MG63 (cell line): ENCODE results near the gene CREB3L1. TPM values are rescaled to one million over a fixed set of nuclear protein-coding genes. Genes with fewer than 3 reads are reported as not detected.
A peak's percentile ranks its signal among the peaks of the same experiment; 100 is the strongest.

Experiments
- DNase-seq: peaks from one replicate; pipeline ENCODE4 v3.0.0-alpha.2; 2020
- H3K27me3 ChIP-seq: fragments of 250-450 bp; sonication (Bioruptor Pico); 2 replicates; pipeline ENCODE4 v1.5.1; 2020; ENCODE audit warnings: mild to moderate bottlenecking, moderate library complexity
- H3K36me3 ChIP-seq: fragments of 250-450 bp; sonication (Bioruptor Pico); 2 replicates; pipeline ENCODE4 v1.5.1; 2020; ENCODE audit warnings: mild to moderate bottlenecking, moderate library complexity
- H3K4me3 ChIP-seq: fragments of 250-450 bp; sonication (Bioruptor Pico); 2 replicates; pipeline ENCODE4 v1.5.1; 2020; ENCODE audit warnings: mild to moderate bottlenecking, moderate library complexity
- H3K9me3 ChIP-seq: fragments of 250-450 bp; sonication (Bioruptor Pico); 2 replicates; pipeline ENCODE4 v1.5.1; 2020; ENCODE audit warnings: mild to moderate bottlenecking, moderate library complexity
- total RNA-seq: library from RNA; depleted of rRNA; stranded (reverse); fragments of >200 nt; shearing (Covaris generic); gene quantifications from 2 replicates; pipeline ENCODE4 v1.2.3, GENCODE V29; 2014; ENCODE audit warnings: low replicate concordance

CREB3L1 gene
- total RNA-seq, 1 experiment from 2014 or later, result 12.5 TPM

GRCh38 chr11:46342239-46342638 is 64.8 kb downstream of the CREB3L1 start:
- Histone ChIP-seq H3K9me3 (no peaks in the 10 kb centered on the region), H3K36me3 (no peaks in the 10 kb centered on the region), H3K27me3 (no peaks in the 10 kb centered on the region), H3K4me3 (no peak overlapping the region)
- DNase-seq, result no peak

GRCh38 chr11:46343520-46343919 is 66.1 kb downstream of the CREB3L1 start:
- Histone ChIP-seq H3K27me3 (no peaks in the 10 kb centered on the region), H3K9me3 (no peaks in the 10 kb centered on the region)

DNA sequence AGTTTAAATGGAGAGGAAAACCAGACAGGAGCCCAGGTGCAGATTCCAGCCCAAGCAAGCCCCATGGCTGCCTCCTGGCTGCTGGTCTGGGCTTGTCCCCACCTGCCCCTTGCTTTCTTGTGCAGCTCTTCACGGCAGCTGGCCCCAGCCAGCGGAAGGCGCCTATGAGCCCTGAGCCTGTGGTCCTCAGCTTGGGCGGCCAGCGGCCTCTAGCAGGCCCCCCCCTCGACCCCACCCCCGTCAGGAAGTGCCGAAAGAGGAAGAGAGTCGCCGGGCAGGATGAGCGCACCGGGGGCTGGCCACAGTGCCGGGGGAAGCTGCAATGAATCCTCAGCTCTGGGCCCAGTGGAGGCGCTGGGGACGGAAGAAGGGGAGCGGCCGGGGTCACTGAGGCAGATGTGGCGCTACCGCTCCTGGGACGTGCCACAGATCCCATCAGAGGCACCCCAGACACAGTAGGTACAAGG is 67.7 kb downstream of the CREB3L1 start:
- Histone ChIP-seq H3K27me3 (no peaks in the 10 kb centered on the region), H3K9me3 (no peaks in the 10 kb centered on the region), H3K36me3 (no peaks in the 10 kb centered on the region), H3K4me3 (no peak overlapping the region)
- DNase-seq, result no peak

More at GRCh38 chr11:46343520-46343919, 66.1 kb downstream of the CREB3L1 start:
- Histone ChIP-seq H3K4me3 (no peak overlapping the region), H3K36me3 (no peaks in the 10 kb centered on the region)
- DNase-seq, result no peak

- H3K27me3 ChIP-seq, result no peaks in the 10 kb centered on the region
- no peaks in the 10 kb centered on the region for H3K36me3 ChIP-seq
- H3K9me3 ChIP-seq, result no peaks in the 10 kb centered on the region
- no peak overlapping the region for H3K4me3 ChIP-seq
- no peak for DNase-seq
Measured at GRCh38 chr11:46345881-46346484, 68.5 kb downstream of the CREB3L1 start.

GRCh38 chr11:46346886-46347636 is 69.6 kb downstream of the CREB3L1 start, which contains the start of gene DGKZ:
Gene DGKZ (plus strand): TSS chr11:46347463. CDS start chr11:46347660, 197 bp downstream.
- peak; percentile 81 for DNase-seq
- Histone ChIP-seq H3K27me3 (no peaks in the 10 kb centered on the region), H3K36me3 (no peaks in the 10 kb centered on the region), H3K4me3 (peak within 1 kb of the TSS; percentile 86), H3K9me3 (no peaks in the 10 kb centered on the region)

GRCh38 chr11:46347637-46348311 is 70.3 kb downstream of the CREB3L1 start:
- Histone ChIP-seq H3K27me3 (no peaks in the 10 kb centered on the region), H3K9me3 (no peaks in the 10 kb centered on the region), H3K36me3 (no peaks in the 10 kb centered on the region), H3K4me3 (peak overlapping the region; percentile 86)
- peak; percentile 28 for DNase-seq

- Histone ChIP-seq H3K27me3 (no peaks in the 10 kb centered on the region), H3K36me3 (no peaks in the 10 kb centered on the region; the same call in 1 of the 2 replicates), H3K4me3 (peak overlapping the region; percentile 86), H3K9me3 (no peaks in the 10 kb centered on the region)
- no peak for DNase-seq
Measured at GRCh38 chr11:46348566-46349401, 71.3 kb downstream of the CREB3L1 start.

DNA sequence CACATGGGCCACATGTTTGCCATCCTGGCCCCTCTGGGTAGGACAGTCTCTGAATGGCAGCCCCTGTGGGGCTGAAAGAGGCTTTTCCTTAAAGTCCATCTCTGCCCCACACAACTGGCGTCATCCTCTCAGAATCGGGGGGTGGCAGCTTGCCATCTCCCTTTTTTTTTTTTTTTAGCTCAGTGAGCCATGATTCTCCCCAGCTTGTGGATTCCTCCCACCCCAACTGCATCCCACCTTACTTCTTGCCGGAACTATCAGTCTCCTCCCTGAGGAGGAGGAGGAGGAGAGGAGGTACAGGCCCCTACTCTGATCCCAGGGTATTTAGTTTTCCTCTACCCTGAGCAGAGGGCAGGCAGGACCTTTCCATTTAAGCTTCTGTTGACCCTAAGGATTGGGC is 73.2 kb downstream of the CREB3L1 start:
- H3K9me3 ChIP-seq, result no peaks in the 10 kb centered on the region

DNA sequence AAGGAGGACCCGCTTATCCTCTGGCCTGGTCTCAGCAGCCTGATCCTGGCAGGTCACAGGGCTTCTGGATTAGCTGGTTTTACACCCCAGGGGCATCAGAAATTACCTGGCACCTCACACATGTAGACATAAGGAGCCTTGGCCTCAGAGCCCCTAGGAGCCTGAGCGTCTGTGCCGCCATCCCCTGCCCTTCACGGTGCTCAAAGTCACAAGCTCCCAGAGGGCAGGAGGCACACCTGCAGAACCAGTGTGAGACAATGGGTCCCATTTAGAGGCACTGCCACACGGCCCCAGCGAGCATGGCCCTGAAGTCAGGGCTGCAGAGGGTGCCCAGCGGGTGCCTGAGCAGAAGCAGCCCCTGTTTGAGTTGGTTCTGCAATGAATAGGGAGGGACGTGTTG is 73.7 kb downstream of the CREB3L1 start:
- no peak overlapping the region for H3K4me3 ChIP-seq

More for the DNA sequence above, 73.2 kb downstream of the CREB3L1 start:
- Histone ChIP-seq H3K27me3 (no peaks in the 10 kb centered on the region), H3K4me3 (no peak overlapping the region), H3K36me3 (no peaks in the 10 kb centered on the region; the same call in 1 of the 2 replicates)
- DNase-seq, result no peak

DNA sequence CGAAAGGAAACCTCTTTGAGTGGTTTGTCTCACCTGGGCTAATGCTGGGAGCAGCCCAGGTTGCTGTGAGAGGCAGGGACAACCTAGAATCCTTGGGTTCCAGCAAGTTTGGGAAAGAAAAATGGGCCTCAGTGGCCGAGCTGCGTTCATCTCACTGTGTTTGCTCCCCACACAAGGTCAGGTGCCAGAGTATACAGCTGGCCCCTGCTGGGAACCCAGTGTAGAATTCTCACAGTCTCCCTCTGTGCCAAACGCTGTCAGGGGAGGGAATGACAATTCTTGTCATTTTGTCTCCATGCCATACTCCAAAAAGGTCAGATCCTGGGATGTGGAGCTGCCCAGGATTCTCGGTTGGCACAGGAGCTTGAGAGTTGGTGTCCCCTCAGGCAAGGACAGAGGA is 74.1 kb downstream of the CREB3L1 start:
- Histone ChIP-seq H3K36me3 (no peaks in the 10 kb centered on the region; the same call in 1 of the 2 replicates), H3K27me3 (no peaks in the 10 kb centered on the region), H3K9me3 (no peaks in the 10 kb centered on the region), H3K4me3 (no peak overlapping the region)
- no peak for DNase-seq

More for the DNA sequence above, 73.7 kb downstream of the CREB3L1 start:
- no peak for DNase-seq
- Histone ChIP-seq H3K27me3 (no peaks in the 10 kb centered on the region), H3K9me3 (no peaks in the 10 kb centered on the region), H3K36me3 (no peaks in the 10 kb centered on the region; the same call in 1 of the 2 replicates)

- no peak overlapping the region for H3K4me3 ChIP-seq
- no peak for DNase-seq
- H3K36me3 ChIP-seq, result no peaks in the 10 kb centered on the region; the same call in 1 of the 2 replicates
- no peaks in the 10 kb centered on the region for H3K9me3 ChIP-seq
- no peaks in the 10 kb centered on the region for H3K27me3 ChIP-seq
Measured at GRCh38 chr11:46352063-46352841, 74.8 kb downstream of the CREB3L1 start.

DNA sequence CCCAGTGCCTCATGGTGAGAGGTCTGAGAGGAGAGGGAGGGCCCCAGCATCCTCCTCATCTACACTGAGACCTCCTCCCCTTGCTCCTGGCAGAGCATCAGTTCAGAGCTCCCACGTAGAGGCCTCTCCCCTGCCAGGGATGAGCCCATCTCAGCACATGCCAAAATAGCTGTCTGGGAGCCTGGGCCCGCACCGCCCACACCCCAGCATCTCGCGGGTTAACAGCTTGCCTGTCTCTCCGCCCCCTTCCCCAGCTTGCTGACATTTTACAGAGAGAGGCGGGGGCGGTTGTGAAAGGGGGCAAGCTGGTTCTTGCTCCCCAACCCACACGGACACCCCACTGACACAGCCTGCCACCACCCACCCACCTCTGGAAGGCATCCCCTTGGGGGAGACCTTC is 76.2 kb downstream of the CREB3L1 start:
- H3K27me3 ChIP-seq, result no peaks in the 10 kb centered on the region
- H3K4me3 ChIP-seq, result no peak overlapping the region
- H3K9me3 ChIP-seq, result no peaks in the 10 kb centered on the region
- DNase-seq, result peak; percentile 39
- H3K36me3 ChIP-seq, result no peaks in the 10 kb centered on the region; the same call in 1 of the 2 replicates

DNA sequence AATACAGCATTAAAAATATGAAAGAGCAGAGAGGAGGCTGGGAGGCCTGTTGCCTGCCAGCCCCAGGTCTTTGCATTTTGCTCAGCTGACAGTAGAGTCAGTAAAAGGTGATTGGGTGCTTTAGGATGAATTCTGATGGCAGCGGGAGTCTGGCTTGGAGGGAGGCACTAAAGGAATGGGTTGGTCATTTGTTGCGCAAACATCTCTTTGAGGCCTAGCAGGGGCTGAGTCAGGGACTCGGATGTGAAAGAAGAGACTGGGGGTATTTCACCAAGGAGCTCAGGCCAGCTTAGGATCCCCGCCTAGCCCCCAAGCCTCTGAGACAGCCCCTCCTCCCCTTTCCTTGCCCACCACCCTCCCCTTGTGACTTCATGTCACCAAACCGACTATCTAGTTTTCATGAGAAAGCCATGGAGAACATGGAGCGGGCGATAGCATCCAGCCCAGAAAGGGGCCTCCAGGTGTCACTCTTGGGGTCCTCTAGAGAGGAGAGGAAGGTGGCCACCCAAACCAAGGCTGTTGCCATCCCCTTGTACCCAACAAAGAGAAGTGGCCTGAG is 79.5 kb downstream of the CREB3L1 start:
- no peak for DNase-seq
- Histone ChIP-seq H3K4me3 (no peak overlapping the region), H3K27me3 (no peaks in the 10 kb centered on the region)

GRCh38 chr11:46357483-46357936 is 80.0 kb downstream of the CREB3L1 start:
- no peak for DNase-seq
- H3K4me3 ChIP-seq, result no peak overlapping the region
- no peaks in the 10 kb centered on the region for H3K9me3 ChIP-seq
- no peaks in the 10 kb centered on the region; the same call in 1 of the 2 replicates for H3K36me3 ChIP-seq
- H3K27me3 ChIP-seq, result no peaks in the 10 kb centered on the region

More for the DNA sequence above, 79.5 kb downstream of the CREB3L1 start:
- Histone ChIP-seq H3K36me3 (no peaks in the 10 kb centered on the region; the same call in 1 of the 2 replicates), H3K9me3 (no peaks in the 10 kb centered on the region)

DNA sequence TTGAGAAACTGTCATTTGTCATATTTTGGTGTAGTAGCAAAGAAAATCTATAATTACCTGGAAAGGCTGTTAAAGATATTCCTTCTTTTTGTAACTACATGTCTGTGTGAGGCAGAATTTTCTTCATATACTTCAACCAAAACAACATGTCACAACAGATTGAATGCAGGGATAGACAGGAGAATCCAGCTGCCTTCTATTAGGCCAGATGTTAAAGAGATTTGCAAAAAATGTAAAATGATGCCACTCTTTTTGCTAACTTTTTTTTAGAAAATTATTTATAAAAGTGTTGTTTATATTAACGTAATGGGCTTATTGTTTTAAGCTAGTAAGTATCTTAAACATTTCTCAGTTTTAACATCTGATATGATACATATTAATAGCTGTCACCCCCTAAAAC is 82.5 kb downstream of the CREB3L1 start:
- H3K27me3 ChIP-seq, result no peaks in the 10 kb centered on the region
- no peaks in the 10 kb centered on the region for H3K36me3 ChIP-seq
- no peaks in the 10 kb centered on the region for H3K9me3 ChIP-seq
- DNase-seq, result no peak
- H3K4me3 ChIP-seq, result no peak overlapping the region
